ENCODE measurements around the gene MAML2. TPM values are rescaled to one million over a fixed set of nuclear protein-coding genes. Genes with fewer than 3 reads are reported as not detected.

Gene MAML2
- total and polyA plus RNA-seq, 10 donors, result 2.7 to 43.4 (median 27.2) TPM

GRCh38 chr11:96256215-96257011 is 86.6 kb downstream of the MAML2 start:
- no peaks in the 10 kb centered on the region for H3K27me3 ChIP-seq (replicated peaks in 1 of 7)
- TF ChIP-seq CTCF (IDR thresholded peaks at IDR 0.05 in 8 of 11, conservative IDR thresholded peaks at IDR 0.05 in 3 of 11) (peak in 1 of 11 experiments; percentile 10), POLR2AphosphoS5 (IDR thresholded peaks at IDR 0.05) (no peak), POLR2A (IDR thresholded peaks at IDR 0.05) (no peak)
- H3K9me3 ChIP-seq, result no peaks in the 10 kb centered on the region
- DNase-seq, result no peak
- H3K27ac ChIP-seq, result peak overlapping the region; percentile 80 to 95 (median 88)
- WGBS, 5 donors, result 20 to 29% (median 24%) methylated on average over 8 of the region's 8 CpGs
- intact Hi-C loops (cut with DNase I; ENCODE audit: low total_unique reads), result no loop called here
- no peaks in the 10 kb centered on the region for H3K36me3 ChIP-seq
- H3K4me3 ChIP-seq, result peak overlapping the region in 1 of 8 donors; percentile 4
- H3K4me1 ChIP-seq, result peaks cover 66 to 93% (median 84%) of the 10 kb centered on the region in 6 donors

GRCh38 chr11:96254854-96255253 is 88.1 kb downstream of the MAML2 start:
- Histone ChIP-seq H3K4me3 (peak overlapping the region in 1 of 8 donors; percentile 34), H3K4me1 (peaks cover 58 to 82% (median 75%) of the 10 kb centered on the region in 6 donors), H3K9me3 (no peaks in the 10 kb centered on the region), H3K27ac (peak overlapping the region; percentile 64 to 95 (median 88)), H3K36me3 (no peaks in the 10 kb centered on the region), H3K27me3 (replicated peaks in 1 of 7) (no peaks in the 10 kb centered on the region)
- peak; percentile 72 for DNase-seq
- TF ChIP-seq CTCF (IDR thresholded peaks at IDR 0.05 in 8 of 11, conservative IDR thresholded peaks at IDR 0.05 in 3 of 11) (no peak), POLR2AphosphoS5 (IDR thresholded peaks at IDR 0.05) (peak in 1 of 3 donors; percentile 15)
- 54 to 70% (median 60%) methylated on average over 8 of the region's 8 CpGs for WGBS, 5 donors
- intact Hi-C loops (cut with DNase I; ENCODE audit: low total_unique reads), result no loop called here

- 0 to 2% (median 1%) methylated on average over 7 of the region's 7 CpGs for WGBS, 5 donors
- Histone ChIP-seq H3K36me3 (no peaks in the 10 kb centered on the region), H3K27me3 (replicated peaks in 1 of 7) (no peaks in the 10 kb centered on the region), H3K9me3 (no peaks in the 10 kb centered on the region), H3K4me3 (peak overlapping the region in 2 of 8 donors; percentile 4 to 34), H3K4me1 (peaks cover 53 to 78% (median 67%) of the 10 kb centered on the region in 6 donors), H3K27ac (peak overlapping the region; percentile 64 to 95 (median 88))
- intact Hi-C loops (cut with DNase I; ENCODE audit: low total_unique reads), result no loop called here
- no peak for TF ChIP-seq CTCF (IDR thresholded peaks at IDR 0.05 in 8 of 11, conservative IDR thresholded peaks at IDR 0.05 in 3 of 11)
- TF ChIP-seq POLR2A (IDR thresholded peaks at IDR 0.05), result no peak
- peak in 1 of 3 donors; percentile 76 for TF ChIP-seq POLR2AphosphoS5 (IDR thresholded peaks at IDR 0.05)
- no peak for DNase-seq
Observed at GRCh38 chr11:96254087-96254486, 88.9 kb downstream of the MAML2 start.

Data from spleen (tissue), 11 donors.